Activated CD8-positive, alpha-beta memory T cell treated with anti-CD3 and anti-CD28 coated beads, Interleukin-2, amount 50 U/mL, for 48 hours (primary cell): ENCODE data around the gene CTNNB1.
A peak's percentile ranks its signal among the peaks of the same experiment; 100 is the strongest.

Experiments used
- DNase-seq: peaks from one replicate; pipeline ENCODE4 v3.0.0-alpha.2; 2020

The CTNNB1 gene

GRCh38 chr3:41198950-41199865 lies at the start of gene CTNNB1:
Gene CTNNB1 (plus strand): TSS chr3:41199505. CDS start chr3:41224069, 24,564 bp downstream.
- peak; percentile 95 for DNase-seq

GRCh38 chr3:41155834-41156233 lies 43.5 kb upstream of the CTNNB1 start:
- DNase-seq, result no peak

GRCh38 chr3:41158947-41159346 lies 40.4 kb upstream of the CTNNB1 start:
- no peak for DNase-seq

GRCh38 chr3:41159588-41160189 lies 39.6 kb upstream of the CTNNB1 start:
- no peak for DNase-seq

GRCh38 chr3:41162541-41162940 lies 36.8 kb upstream of the CTNNB1 start:
- DNase-seq, result no peak

- no peak for DNase-seq
Observed at GRCh38 chr3:41163006-41163405, 36.3 kb upstream of the CTNNB1 start.

GRCh38 chr3:41163421-41163820 lies 35.9 kb upstream of the CTNNB1 start:
- DNase-seq, result no peak

GRCh38 chr3:41164777-41165176 lies 34.5 kb upstream of the CTNNB1 start:
- no peak for DNase-seq

- DNase-seq, result no peak
Observed at GRCh38 chr3:41167722-41168497, 31.4 kb upstream of the CTNNB1 start.

- no peak for DNase-seq
Observed at GRCh38 chr3:41169023-41169422, 30.3 kb upstream of the CTNNB1 start.

- no peak for DNase-seq
Observed at GRCh38 chr3:41173926-41174885, 25.1 kb upstream of the CTNNB1 start.

GRCh38 chr3:41175365-41175764 lies 23.9 kb upstream of the CTNNB1 start:
- no peak for DNase-seq

- no peak for DNase-seq
Observed at GRCh38 chr3:41176596-41176995, 22.7 kb upstream of the CTNNB1 start.

- DNase-seq, result no peak
Observed at GRCh38 chr3:41178576-41178975, 20.7 kb upstream of the CTNNB1 start.

- DNase-seq, result no peak
Observed at GRCh38 chr3:41180396-41180795, 18.9 kb upstream of the CTNNB1 start.

GRCh38 chr3:41182504-41183059 lies 16.7 kb upstream of the CTNNB1 start:
- DNase-seq, result no peak

- no peak for DNase-seq
Observed at GRCh38 chr3:41184394-41184793, 14.9 kb upstream of the CTNNB1 start.

- DNase-seq, result no peak
Observed at GRCh38 chr3:41186297-41186696, 13.0 kb upstream of the CTNNB1 start.

- no peak for DNase-seq
Observed at GRCh38 chr3:41188306-41188705, 11.0 kb upstream of the CTNNB1 start.

- DNase-seq, result no peak
Observed at GRCh38 chr3:41190509-41191284, 8.6 kb upstream of the CTNNB1 start.

- DNase-seq, result no peak
Observed at GRCh38 chr3:41192885-41193284, 6.4 kb upstream of the CTNNB1 start.
